Endometrial microvascular endothelial cells (primary cell): ENCODE data around the gene PTPRK. TPM values are rescaled to one million over a fixed set of nuclear protein-coding genes. Genes with fewer than 3 reads are reported as not detected.
"Not testable (repeated sequence)": the region's sequence is repeated elsewhere in the genome, so short reads cannot be mapped to it uniquely, and the experiment has no call there.

ENCODE experiments used
- in situ Hi-C: cut with HindIII; loops from 2 replicates; pipeline ENCODE4 v1.10.0; 2017; ENCODE audit warnings: low sequenced_read_pairs, low pct_unique_long_range_greater_than_20kb; ENCODE audit errors: inconsistent ontology term
- total RNA-seq: library from RNA; depleted of rRNA; stranded (reverse); fragments of >200 nt; gene quantifications from one replicate; pipeline ENCODE4 v1.2.3, GENCODE V29; 2015; ENCODE audit errors: inconsistent ontology term

The PTPRK gene
- total RNA-seq, 1 donor from 2014 or later = 60.4 TPM

DNA sequence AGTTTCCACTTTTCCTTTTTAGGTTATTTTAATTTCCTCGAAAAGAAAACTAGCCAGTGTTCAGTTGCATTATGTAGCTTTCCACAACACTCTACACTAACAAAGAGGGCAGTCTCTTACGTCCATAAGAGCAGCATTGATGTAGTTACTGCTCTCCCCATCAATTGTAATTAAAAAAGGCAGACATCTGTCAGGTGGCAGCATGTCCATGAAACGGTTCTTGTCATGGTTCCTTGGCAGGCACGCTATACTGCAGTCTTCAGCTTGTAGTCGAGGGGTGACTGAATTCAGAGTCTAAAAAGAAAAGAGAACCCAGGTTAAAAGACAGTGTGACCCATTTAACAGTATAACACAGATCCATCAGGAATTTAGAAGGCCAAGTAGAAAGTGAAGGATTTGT is 539.4 kb downstream of the PTPRK start:
- in situ Hi-C loops = no loop called here

DNA sequence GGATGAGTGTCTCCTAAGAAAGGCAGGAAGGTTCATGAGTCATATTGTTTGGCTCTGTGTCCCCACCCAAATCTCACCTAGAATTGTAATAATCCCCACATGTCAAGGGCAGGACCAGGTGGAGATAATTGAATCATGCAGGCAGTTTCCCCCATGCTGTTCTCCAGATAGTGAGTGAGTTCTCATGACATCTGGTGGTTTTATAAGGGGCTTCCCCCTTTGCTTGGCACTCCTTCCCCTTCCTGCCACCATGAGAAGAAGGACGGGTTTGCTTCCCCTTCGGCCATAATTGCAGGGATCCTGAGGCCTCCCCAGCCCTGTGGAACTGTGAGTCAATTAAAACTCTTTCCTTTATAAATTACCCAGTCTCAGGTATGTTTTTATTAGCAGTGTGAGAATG is 542.2 kb downstream of the PTPRK start:
- in situ Hi-C loops = not testable (repeated sequence)

DNA sequence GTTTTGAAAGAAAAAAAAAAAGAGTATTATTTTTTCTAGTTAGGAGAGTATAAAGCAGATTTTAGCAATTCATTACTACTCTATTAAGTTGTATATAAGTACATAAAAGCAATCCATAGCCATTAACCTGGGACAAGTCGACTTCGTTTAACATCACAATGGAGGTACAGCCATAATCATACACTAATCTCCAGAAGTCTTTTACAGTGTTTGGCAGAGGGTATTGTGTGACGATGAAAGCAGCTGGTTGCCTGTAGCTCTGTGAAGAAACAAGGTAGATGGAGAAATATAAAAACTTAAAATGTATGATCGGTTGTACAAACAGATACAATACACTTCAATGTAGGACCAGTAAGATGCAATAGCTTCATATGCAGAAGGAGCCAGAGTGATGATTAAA is 543.6 kb downstream of the PTPRK start:
- in situ Hi-C loops = no loop called here

DNA sequence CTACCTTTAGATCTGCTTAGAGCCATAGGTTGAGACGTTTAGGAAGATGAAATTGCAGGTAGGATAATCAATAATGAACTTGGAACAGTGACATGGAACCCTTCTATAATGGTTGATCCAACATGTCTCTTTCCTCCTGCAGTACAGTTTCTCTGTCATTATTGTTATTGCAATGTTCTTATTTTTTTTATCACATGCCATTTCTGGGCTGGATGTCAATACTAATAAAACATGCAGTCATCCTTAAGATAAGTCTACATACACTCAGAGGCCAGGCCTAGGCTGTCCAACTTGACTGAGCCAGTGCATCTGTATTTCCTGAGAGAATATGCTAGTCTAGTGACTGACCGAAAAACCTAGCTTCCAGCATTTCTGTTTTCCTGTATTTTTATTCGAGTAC is 544.3 kb downstream of the PTPRK start:
- in situ Hi-C loops = no loop called here

DNA sequence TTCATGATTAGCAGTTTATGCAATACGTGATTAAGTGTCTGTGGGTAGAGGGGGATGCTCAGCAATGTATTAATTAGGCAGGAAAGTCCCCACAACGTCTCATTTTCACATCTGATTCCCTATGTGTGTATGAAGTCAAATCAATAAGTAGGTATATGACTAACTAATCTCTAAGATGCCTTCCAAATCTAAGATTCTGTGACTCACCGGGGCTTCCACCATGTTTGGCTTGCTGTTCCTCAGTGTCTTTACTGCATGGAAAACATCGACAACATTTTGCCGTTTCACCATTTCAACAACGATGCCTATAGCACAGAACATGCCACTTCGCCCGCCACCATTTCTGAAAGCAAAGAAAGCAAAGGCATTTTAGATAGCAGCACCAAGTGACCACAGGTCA is 547.6 kb downstream of the PTPRK start:
- in situ Hi-C loops = no loop called here

DNA sequence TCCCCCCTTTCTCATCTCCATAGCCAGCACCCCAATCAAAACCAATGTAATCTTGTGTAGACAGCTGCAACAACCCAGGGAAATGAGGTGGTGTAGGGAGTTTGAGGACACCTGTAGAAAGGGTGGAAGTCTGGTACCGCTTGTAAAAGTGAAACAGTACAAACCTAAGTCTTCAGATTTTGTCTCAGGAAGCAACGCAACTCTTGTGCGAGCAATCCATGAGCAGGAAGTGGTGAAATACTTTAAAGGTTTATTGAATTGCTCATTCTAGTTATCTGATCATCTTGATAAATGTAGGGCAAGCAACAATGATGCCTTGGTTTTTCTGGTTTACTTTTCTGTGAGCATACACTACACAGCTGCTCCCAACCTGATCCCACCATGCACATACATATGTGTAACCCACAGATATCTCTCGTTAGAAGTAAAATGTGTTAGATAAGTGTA is 548.4 kb downstream of the PTPRK start:
- in situ Hi-C loops = no loop called here

DNA sequence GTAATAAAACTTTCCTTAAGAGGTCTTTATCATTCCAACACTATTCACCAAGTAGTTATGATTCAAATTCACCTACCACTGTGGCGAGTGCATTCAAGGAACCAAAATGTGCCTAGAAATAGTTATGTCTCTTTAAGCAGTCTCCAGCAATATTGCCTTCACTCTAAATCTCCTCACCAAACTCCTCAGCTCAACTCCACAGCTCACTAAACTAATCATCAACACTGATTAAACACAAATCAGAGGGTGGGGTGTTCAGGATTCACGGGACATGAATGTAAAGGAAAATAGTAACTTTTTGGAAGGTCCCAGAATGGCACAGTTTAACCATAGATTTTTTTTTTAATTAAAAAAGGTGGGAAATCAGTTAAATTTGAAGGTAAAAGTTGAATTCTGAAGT is 549.0 kb downstream of the PTPRK start:
- in situ Hi-C loops = no loop called here

DNA sequence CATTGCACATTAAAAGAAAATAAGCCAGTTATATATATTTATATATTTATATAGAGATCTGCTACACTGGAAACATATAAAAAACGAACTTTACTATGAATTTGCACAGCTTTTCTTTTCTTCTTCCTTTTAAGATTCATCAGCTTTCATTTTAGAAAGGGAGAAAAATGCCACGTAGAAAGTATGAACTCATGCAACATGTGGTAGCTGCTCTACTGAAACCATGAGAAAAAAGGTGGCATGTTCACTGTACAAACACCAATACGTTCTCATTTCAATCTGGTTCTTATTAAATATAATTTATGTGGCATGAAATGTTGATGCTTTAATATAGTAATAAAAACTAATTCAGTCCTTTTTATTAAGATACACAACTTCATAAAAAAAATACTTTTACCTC is 550.7 kb downstream of the PTPRK start:
- in situ Hi-C loops = no loop called here

DNA sequence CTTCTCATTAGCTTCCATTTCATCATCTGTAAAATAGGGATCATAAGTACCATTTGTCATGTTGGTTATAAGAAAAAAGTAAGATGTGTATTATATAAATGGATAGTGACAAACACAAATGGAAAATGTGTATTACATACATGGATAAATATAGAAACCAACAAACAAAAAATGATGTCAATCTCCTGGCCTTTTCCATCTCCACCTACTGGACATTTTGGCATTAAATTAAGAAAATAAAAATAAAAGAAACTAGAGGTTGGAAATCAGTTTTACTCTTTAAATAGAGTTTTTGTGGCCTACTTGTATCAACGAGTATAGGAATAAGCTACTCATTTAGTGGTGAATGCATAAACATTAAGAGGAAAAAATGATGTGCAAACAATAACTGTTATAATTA is 552.0 kb downstream of the PTPRK start:
- in situ Hi-C loops = no loop called here

DNA sequence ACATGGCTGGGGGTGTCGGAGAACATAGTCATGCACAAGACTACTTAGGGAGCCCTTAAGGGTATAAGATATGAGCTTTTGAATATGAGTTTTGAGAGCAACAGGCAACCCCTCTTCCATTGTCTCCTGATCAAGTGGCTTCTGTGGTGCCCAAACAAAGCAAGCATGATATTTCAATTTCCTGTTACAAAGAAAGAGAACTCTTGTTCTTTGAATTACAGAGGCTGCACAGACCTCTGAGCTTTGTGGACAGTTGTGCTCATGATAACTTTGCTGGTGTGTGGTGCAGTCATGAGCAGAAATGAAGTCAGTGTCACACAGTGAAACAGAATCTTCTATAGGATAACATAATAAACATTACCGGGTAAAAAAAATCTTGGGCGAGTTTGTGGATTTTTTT is 552.7 kb downstream of the PTPRK start:
- in situ Hi-C loops = no loop called here

DNA sequence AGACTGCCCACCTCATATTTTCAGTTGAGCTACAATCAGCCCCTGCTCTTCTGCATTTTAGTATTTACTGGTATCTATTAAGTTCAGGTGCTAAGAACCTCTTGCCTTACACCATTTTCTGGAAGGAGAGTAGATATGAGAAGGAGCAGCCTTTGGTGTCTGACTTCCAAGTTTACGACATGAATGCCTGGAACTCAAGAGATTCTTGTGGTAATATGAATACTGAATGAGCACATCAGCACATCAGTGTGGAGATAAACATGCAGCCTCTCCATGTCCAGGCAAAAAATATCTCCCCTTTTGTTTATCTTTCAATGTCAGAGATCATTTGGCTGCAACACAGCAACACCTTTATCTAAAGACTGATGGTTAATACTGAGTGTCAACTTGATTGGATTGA is 553.8 kb downstream of the PTPRK start:
- in situ Hi-C loops = no loop called here

DNA sequence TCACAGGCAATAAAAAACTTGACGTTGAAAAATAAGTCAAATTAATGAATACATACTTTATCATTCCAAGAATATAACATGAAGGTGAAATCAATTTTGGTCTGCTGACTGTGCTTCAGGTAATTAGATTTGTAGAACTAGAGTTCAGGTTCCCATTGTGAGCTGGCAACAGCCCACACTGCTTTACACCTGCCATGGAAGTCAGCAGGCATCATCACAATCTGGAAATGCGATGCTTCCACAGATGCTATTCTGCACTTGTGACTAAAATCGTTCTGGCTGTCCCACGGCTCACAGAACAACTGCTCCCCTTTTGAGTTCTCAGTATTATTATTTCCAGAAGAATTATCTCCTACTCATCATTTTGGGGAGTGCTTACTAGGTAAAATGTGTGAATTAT is 556.9 kb downstream of the PTPRK start:
- in situ Hi-C loops = no loop called here

DNA sequence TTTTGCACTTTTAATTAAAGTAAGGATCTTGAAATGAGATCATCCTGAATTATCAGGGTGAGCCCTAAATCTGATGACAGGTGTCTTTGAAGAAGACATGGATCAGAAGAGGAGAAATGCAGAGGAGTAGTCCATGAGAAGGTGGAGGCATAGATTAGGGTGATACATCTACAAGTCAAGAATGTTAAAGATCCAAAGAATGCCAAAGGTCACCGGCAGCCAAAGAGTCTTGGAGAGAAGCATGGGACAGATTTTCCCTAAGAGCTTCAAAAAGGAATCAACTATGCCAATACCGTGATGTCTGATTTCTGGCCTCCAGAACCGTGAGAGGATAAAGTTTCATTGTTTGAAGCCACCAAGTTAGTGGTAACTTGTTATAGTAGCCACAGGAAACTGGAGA is 560.5 kb downstream of the PTPRK start:
- in situ Hi-C loops = no loop called here

DNA sequence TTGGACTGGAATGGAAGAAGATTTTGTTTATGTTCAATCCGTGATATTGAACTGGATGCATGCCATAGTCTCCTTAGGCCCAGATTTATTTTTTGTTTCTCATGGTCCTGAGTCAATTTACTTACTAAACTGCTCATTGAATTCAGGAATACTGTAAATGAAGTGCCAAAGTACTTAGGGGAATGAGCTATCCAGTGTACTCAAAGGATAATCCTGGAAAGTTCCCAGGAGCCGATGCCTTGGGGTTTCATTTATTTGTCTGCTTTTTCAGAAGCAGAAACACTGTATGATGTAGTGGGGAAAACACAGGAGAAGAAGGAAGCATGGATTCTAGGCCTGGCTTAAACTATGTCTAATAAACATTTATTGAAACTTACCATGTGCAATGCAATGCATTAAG is 563.4 kb downstream of the PTPRK start:
- in situ Hi-C loops = no loop called here

DNA sequence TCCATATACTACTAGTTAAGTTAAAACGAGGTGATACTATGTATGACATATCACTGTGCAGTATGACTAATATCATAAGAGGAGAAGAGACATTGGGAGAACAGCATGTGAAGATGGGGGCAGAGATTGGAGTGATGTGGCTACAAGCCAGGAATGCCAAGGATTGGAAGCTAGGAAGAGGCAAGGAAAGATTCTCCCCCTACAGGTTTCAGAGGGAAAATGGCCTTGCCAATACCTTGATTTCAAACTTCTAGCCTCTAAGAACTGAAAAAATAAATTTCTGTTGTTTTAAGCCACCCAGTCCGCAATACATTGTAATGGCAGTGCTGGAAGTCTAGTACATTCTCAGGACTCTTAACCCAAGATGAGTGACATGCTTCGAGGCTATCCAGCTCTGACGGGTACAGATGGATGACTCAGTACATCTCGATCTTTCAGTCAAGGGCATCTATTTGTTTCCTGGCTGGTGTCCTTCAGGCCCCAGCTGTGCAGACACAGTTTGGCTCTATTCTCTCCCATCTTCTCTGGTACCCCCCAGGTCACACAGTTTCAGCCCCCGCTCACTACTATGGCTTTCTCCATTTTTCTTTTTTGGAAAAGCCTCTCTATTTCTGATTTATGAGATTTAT is 564.0 kb downstream of the PTPRK start:
- in situ Hi-C loops = no loop called here

DNA sequence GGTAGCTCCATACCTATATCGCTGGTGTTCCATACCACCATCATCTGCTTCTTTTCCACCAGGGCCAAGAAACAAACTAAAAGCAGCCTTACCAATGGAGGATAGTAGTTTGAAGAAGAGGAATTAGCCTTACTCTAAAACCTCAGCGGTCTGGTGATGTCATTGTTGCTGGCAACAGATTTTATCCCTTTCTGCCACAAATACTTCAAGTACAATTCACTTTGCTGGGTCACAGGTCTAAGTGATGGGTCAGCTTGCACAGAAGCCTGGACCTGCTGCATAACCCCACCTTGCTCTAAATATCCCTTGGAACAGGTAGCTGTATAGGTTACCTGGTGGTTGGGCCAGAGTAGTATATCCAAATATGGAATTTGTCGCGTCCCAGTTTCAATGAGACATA is 566.3 kb downstream of the PTPRK start:
- in situ Hi-C loops = no loop called here

DNA sequence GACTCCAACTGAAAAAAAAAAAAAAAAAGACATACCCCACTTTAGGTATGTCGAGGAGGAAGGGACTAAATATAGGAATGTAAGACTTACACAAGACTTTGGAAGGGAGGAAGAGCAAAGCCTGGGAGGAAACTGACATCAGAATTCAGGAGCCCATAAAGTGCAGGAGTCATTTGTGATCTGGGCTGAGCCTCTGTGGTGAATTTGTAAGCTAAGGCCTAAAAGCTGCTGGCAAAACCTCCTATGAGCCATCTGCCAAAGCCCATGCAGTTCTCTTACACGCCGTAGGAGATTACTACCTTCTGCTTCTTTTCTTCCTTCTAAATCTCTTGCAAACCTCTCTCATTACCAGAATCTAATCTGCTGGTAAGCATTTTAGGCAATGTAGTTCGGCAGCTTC is 567.6 kb downstream of the PTPRK start:
- in situ Hi-C loops = no loop called here

DNA sequence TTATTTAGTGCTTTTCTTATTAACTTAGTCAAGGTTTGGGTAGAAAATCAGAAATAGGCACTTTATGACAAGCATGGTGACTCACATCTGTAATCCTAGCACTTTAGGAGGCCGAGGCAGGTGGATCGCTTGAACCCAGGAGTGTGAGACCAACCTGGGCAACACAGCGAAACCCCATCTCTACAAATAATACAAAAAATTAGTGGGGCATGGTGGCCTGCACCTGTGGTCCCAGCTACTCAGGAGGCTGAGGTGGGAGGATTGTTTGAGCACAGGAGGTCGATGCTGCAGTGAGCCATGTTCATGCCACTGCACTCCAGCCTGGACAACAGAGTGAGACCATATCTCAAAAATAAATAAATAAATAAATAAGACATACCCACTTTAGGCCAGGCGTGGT is 568.2 kb downstream of the PTPRK start:
- in situ Hi-C loops = no loop called here

DNA sequence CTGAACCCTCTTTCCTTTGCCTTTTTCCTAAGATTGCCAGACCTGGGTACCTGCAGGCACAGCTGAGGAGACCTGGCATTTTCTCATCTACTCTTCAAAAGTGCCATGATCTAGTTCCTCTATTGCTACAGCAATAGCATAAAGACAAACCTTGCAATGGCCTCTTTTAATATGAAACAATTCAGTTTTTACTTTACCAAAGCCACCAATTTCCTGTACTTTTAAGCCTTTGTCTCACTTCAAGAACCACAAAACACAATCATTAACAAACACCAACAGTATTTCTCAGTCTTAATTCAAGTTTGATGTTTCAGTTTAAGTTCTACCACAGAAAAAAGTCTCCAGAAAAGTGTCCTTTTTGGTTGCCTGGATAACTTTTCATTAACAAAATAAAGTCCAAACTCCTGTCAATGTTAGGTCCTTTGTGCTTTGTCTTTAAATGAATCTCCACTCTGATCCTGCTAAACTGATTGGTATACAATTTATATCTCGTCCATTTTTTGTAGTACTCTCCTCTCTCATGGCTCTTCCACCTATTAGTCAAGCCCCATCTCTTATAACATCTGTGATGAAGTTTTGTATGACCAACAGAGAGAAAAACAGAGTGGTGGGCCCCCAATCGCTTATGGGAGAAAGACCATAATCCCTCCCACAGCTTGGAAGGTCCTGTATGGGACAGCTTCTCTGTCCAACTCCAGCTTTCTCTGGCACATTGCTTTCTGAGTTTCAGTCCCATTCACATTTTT is 569.1 kb downstream of the PTPRK start:
- in situ Hi-C loops = no loop called here

DNA sequence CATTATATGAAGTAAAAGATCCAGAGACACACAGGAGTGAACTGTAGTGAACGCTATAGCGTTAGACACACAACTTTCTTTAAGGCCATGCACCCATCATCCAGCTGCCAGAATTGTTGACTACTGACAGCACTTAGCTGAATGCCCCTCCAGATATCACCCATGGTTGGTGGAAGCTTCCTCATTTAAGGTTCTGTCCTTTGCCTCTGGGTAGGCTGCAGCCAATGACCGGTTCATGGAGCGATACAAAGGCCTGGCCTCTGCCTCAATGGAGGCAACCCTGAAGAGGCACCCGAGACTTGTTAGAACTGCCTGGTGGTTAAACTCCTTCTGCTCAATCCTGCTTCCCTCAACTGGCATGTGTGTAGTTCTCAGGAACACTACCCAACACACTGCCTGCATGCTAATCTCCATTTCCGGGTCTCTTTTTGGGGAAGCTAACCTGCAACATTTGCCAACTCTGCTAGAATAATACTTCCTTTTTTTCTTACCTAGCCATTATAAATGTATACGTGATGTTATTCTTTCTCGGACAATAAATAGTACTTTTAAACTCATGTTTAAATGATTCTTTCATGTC is 569.7 kb downstream of the PTPRK start:
- in situ Hi-C loops = no loop called here
